Measurements from ENCODE around the gene ZNF521.

DNA sequence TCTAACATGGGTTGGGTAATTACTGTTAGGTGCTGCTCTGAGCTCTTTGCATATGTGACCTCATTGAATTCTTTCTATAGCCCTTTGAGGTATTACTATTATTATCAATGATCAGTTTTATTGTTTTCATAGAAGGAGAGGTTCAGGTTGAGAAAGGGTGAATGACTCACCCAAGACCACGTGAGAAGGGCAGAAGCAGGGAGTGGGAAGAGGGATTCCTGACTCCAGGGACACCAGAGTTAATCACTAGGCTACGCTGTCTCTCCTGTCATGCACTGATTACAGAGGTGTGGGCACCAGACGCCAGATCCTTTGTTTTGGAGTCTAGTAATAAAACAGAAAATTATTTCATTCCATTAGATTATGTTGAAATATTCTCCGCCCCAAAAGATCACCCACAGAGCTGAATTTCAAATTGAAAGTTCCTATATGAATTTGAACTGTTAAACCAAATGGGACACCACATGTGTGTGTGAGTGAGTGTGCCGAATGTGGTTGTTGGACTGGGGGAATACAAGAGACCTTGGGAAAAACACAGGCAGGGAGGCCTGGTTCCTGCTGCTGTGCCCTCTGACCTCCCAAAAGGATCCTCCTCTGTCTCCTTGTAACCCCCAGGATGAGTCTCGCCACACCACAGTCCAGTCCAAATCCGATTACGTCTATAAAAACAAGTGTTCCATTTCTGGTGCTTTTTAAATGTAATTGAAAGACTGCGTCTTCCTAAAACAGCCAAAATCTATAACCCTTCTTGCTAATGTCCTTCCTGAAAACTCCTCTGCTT is 215.4 kb downstream of the ZNF521 start:
- TF ChIP-seq, protein P1, sequence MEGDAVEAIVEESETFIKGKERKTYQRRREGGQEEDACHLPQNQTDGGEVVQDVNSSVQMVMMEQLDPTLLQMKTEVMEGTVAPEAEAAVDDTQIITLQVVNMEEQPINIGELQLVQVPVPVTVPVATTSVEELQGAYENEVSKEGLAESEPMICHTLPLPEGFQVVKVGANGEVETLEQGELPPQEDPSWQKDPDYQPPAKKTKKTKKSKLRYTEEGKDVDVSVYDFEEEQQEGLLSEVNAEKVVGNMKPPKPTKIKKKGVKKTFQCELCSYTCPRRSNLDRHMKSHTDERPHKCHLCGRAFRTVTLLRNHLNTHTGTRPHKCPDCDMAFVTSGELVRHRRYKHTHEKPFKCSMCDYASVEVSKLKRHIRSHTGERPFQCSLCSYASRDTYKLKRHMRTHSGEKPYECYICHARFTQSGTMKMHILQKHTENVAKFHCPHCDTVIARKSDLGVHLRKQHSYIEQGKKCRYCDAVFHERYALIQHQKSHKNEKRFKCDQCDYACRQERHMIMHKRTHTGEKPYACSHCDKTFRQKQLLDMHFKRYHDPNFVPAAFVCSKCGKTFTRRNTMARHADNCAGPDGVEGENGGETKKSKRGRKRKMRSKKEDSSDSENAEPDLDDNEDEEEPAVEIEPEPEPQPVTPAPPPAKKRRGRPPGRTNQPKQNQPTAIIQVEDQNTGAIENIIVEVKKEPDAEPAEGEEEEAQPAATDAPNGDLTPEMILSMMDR (IDR thresholded peaks at IDR 0.05; ENCODE audit: insufficient read depth, low read depth, low read length): no peak
- no peak for TF ChIP-seq EZH2 (IDR thresholded peaks at IDR 0.05; ENCODE audit: insufficient read depth, low read length)
